ENCODE data around the gene KAZALD1.

DNA sequence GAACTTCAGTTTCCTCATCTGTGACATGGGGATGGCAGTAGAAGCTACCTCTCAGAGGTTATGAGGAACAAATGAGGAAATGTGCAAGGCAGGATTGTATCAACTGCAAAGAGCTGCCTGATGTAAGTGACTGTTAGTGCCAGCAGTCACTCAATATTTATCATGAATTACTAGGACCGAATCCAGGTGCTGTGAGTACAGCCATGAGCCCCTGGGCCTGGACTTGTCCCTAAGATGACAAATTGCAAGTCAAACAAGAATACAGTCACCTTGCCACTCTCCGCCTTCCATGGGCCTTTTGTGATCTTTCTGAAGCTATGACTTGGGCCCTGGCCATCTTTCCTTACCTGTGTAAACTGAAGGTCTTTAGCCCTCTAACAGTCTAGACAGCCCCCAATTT, 41.6 kb downstream of the KAZALD1 start:
- TF ChIP-seq ZNF274 (IDR thresholded peaks at IDR 0.05; ENCODE audit: low read length): no peak
- TF ChIP-seq ZNF274 (tag by site-specific recombination; IDR thresholded peaks at IDR 0.05; ENCODE audit: borderline replicate concordance): no peak
- TF ChIP-seq, protein P1, sequence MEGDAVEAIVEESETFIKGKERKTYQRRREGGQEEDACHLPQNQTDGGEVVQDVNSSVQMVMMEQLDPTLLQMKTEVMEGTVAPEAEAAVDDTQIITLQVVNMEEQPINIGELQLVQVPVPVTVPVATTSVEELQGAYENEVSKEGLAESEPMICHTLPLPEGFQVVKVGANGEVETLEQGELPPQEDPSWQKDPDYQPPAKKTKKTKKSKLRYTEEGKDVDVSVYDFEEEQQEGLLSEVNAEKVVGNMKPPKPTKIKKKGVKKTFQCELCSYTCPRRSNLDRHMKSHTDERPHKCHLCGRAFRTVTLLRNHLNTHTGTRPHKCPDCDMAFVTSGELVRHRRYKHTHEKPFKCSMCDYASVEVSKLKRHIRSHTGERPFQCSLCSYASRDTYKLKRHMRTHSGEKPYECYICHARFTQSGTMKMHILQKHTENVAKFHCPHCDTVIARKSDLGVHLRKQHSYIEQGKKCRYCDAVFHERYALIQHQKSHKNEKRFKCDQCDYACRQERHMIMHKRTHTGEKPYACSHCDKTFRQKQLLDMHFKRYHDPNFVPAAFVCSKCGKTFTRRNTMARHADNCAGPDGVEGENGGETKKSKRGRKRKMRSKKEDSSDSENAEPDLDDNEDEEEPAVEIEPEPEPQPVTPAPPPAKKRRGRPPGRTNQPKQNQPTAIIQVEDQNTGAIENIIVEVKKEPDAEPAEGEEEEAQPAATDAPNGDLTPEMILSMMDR (tag by site-specific recombination; IDR thresholded peaks at IDR 0.05): no peak
- TF ChIP-seq, protein P2, sequence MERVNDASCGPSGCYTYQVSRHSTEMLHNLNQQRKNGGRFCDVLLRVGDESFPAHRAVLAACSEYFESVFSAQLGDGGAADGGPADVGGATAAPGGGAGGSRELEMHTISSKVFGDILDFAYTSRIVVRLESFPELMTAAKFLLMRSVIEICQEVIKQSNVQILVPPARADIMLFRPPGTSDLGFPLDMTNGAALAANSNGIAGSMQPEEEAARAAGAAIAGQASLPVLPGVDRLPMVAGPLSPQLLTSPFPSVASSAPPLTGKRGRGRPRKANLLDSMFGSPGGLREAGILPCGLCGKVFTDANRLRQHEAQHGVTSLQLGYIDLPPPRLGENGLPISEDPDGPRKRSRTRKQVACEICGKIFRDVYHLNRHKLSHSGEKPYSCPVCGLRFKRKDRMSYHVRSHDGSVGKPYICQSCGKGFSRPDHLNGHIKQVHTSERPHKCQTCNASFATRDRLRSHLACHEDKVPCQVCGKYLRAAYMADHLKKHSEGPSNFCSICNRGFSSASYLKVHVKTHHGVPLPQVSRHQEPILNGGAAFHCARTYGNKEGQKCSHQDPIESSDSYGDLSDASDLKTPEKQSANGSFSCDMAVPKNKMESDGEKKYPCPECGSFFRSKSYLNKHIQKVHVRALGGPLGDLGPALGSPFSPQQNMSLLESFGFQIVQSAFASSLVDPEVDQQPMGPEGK (tag by site-specific recombination; IDR thresholded peaks at IDR 0.05): no peak
- TF ChIP-seq, protein P3, sequence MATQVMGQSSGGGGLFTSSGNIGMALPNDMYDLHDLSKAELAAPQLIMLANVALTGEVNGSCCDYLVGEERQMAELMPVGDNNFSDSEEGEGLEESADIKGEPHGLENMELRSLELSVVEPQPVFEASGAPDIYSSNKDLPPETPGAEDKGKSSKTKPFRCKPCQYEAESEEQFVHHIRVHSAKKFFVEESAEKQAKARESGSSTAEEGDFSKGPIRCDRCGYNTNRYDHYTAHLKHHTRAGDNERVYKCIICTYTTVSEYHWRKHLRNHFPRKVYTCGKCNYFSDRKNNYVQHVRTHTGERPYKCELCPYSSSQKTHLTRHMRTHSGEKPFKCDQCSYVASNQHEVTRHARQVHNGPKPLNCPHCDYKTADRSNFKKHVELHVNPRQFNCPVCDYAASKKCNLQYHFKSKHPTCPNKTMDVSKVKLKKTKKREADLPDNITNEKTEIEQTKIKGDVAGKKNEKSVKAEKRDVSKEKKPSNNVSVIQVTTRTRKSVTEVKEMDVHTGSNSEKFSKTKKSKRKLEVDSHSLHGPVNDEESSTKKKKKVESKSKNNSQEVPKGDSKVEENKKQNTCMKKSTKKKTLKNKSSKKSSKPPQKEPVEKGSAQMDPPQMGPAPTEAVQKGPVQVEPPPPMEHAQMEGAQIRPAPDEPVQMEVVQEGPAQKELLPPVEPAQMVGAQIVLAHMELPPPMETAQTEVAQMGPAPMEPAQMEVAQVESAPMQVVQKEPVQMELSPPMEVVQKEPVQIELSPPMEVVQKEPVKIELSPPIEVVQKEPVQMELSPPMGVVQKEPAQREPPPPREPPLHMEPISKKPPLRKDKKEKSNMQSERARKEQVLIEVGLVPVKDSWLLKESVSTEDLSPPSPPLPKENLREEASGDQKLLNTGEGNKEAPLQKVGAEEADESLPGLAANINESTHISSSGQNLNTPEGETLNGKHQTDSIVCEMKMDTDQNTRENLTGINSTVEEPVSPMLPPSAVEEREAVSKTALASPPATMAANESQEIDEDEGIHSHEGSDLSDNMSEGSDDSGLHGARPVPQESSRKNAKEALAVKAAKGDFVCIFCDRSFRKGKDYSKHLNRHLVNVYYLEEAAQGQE (tag by site-specific recombination; IDR thresholded peaks at IDR 0.05): no peak
- no peak for TF ChIP-seq ZSCAN16 (tag by site-specific recombination; IDR thresholded peaks at IDR 0.05)
- TF ChIP-seq, protein P4, sequence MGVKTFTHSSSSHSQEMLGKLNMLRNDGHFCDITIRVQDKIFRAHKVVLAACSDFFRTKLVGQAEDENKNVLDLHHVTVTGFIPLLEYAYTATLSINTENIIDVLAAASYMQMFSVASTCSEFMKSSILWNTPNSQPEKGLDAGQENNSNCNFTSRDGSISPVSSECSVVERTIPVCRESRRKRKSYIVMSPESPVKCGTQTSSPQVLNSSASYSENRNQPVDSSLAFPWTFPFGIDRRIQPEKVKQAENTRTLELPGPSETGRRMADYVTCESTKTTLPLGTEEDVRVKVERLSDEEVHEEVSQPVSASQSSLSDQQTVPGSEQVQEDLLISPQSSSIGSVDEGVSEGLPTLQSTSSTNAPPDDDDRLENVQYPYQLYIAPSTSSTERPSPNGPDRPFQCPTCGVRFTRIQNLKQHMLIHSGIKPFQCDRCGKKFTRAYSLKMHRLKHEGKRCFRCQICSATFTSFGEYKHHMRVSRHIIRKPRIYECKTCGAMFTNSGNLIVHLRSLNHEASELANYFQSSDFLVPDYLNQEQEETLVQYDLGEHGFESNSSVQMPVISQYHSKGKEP (tag by site-specific recombination; IDR thresholded peaks at IDR 0.05): no peak
- TF ChIP-seq ZNF555 (tag by site-specific recombination; conservative IDR thresholded peaks at IDR 0.05): no peak
- TF ChIP-seq ZNF777 (tag by site-specific recombination; IDR thresholded peaks at IDR 0.05; ENCODE audit: borderline replicate concordance): no peak
- TF ChIP-seq ZNF138 (tag by site-specific recombination; IDR thresholded peaks at IDR 0.05; ENCODE audit: borderline replicate concordance): no peak
- TF ChIP-seq ZNF10 (tag by site-specific recombination; IDR thresholded peaks at IDR 0.05): no peak
- TF ChIP-seq PRDM1 (tag by site-specific recombination; IDR thresholded peaks at IDR 0.05): no peak
- no peak for TF ChIP-seq ZNF23 (tag by site-specific recombination; IDR thresholded peaks at IDR 0.05; ENCODE audit: borderline replicate concordance)

All from HEK293 (cell line).